D721Med (cell line): ENCODE data around the gene TPTE2.
"Not testable (repeated sequence)": the region's sequence is repeated elsewhere in the genome, so short reads cannot be mapped to it uniquely, and the experiment has no call there.

Source experiments
- DNase-seq: peaks from one replicate; pipeline ENCODE4 v3.0.0; 2011; ENCODE audit warnings: low spot score; ENCODE audit not compliant: insufficient read length
- FAIRE-seq: peaks from 2 replicates; lab custom pipeline; 2011; peaks lifted over from hg19 to GRCh38; lab: Jason Lieb, UNC
- TF ChIP-seq, protein P1 (sequence below): IDR thresholded peaks from 2 replicates; pipeline ENCODE4 v1.5.1; 2012; ENCODE audit warnings: mild to moderate bottlenecking, control low read depth; ENCODE audit not compliant: insufficient read depth; ENCODE audit errors: missing control alignments

Gene TPTE2

DNA sequence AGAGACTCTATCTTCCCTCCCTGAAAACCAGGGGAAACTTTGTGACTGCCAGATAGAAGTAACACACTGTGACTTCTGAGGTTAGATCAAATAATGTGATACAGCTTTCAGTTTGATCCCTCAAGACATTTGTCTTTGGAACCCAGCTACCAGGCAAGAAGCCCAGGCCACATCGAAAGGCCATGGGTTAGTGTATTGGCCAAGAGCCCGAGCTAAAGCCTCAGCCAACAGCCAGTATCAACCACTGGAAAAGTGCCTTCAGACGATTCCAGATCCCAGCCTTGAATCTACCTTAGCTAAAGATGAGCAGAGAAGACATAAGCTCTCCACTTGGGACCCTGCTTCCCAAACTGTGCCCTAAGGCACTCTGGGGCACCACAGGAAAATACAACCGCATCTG is 10.9 kb upstream of the TPTE2 start:
- no peak for FAIRE-seq

DNA sequence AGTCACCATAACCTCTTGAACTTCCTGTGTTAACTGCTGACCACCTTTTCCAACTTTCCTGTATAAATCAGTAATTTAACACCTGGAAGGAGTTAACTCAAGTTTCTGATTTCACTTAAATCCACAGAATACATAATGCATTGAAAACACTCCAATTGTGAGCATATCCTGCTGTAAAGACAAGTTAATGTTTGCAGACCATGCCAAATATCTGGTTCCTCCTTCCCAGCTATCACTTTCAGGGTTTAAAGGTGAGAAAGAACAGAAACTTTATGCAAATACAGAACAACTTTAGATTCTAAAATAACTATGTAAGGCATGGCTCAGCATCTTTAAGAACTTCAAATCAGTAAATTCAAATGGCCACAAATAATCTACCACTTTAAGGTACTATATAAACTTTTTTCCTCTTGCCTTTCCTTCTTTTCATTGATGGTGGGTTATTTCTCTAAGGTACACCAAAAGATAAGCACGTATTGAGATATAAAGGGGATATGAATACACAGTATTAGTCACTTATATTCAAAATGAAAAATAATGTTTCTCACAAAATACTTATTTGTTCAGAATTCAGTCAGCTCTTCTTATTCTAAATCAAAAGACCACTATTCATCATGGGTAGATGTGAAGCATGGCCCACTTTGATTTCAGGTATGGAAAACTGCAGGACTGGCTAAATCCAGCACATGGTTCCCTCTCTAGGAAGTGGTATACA is 6.6 kb upstream of the TPTE2 start:
- TF ChIP-seq, protein P1, sequence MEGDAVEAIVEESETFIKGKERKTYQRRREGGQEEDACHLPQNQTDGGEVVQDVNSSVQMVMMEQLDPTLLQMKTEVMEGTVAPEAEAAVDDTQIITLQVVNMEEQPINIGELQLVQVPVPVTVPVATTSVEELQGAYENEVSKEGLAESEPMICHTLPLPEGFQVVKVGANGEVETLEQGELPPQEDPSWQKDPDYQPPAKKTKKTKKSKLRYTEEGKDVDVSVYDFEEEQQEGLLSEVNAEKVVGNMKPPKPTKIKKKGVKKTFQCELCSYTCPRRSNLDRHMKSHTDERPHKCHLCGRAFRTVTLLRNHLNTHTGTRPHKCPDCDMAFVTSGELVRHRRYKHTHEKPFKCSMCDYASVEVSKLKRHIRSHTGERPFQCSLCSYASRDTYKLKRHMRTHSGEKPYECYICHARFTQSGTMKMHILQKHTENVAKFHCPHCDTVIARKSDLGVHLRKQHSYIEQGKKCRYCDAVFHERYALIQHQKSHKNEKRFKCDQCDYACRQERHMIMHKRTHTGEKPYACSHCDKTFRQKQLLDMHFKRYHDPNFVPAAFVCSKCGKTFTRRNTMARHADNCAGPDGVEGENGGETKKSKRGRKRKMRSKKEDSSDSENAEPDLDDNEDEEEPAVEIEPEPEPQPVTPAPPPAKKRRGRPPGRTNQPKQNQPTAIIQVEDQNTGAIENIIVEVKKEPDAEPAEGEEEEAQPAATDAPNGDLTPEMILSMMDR: no peak
- FAIRE-seq (no peak), DNase-seq (no peak)

More for the DNA sequence above, 10.9 kb upstream of the TPTE2 start:
- no peak for DNase-seq
- TF ChIP-seq, protein P1: no peak

DNA sequence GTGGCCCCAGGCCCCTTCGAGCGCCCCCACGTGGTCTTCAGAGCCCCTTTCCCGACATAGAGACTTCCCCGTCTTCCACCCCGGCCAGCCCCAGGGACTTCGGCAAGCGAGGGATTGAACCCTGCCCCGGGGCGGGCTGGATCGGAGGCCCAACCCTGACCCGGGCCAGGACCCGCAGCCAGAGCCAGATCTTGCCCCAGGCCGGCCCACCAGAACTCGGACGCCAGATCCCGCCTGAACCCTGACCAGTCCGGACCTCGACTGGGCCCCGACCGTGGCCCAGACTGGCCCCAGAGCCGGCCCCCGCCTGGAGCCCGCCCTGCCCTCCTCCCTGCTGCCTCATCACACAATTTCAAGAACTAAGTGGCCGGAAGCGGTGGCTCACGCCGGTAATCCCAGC is 253 bp upstream of the TPTE2 start:
- TF ChIP-seq, protein P1: no peak
- no peak for DNase-seq
- no peak for FAIRE-seq

DNA sequence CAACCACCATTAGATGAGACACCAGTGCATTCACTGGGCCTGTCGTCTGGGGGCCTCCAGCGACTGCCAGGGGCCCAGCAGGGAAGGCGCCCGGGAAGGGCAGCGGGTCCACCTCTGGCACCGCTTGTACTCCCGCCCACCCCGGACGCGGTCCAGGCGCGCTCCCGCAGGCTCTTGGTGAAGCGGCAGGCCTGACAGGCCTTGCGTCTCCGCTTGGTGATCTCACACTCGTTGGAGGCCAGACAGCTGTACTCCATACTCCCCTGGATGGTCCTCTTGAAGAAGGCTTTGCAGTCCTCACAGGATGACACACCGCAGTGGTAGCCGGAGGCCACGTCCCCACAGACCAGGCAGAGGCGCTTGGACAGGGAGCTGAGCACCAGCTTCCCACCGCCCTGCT is 660 bp downstream of the TPTE2 start:
- DNase-seq, FAIRE-seq: not testable (repeated sequence)

DNA sequence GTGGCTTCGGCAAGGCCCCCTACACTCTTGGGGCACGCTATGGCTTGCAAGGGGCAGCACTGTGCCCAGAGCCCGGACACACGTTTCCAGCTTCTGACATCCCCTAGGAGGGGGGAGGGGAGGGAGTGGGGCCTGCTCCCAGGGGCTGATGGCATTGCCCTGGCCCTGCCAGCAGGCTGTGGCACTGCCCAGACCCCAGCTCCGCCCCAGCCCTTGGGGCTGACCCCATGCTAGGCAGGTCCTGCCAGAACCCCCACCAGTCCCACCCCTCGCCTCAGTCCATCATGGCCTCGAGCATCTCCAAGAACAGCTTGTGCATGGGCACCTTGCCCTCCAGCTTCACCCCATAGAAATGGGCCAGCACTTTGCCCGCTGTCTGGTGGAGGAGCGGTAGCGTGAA is 1.6 kb downstream of the TPTE2 start:
- not testable (repeated sequence) for FAIRE-seq, DNase-seq

DNA sequence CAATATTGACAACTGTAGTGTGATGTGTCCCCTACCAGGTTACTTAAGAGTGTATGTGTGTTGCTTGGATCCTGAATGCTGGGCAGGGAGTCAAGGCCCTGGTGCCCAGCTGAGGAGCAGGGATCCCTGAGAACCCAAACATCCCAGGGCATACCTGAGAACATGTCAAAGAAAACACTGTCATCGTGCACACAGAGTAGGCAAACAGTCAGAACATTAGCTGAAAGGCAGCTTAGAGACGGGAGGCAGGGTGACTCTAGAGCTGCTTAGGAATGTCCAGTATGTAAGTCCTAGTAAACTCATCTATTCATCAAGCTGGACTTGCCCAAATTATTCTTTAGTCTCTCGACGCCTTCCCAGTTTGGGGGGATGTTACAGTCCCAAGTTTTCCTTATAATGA is 4.0 kb downstream of the TPTE2 start:
- not testable (repeated sequence) for FAIRE-seq, DNase-seq

DNA sequence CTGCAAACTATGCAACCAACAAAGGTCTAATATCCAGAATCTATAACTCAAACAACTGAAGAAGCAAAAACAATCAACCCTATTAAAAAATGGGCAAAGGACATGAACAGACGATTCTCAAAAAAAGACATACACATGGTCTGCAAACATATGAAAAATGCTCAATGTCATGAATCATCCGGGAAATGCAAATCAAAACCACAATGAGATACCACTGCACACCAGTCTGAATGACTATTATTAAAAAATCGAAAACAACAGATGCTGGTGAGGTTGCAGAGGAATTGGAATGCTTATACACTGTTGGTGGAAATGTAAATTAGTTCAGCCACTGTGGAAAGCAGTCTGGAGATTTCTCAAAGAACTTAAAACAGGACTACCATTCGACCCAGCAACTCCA is 12.1 kb downstream of the TPTE2 start:
- FAIRE-seq, DNase-seq: not testable (repeated sequence)

DNA sequence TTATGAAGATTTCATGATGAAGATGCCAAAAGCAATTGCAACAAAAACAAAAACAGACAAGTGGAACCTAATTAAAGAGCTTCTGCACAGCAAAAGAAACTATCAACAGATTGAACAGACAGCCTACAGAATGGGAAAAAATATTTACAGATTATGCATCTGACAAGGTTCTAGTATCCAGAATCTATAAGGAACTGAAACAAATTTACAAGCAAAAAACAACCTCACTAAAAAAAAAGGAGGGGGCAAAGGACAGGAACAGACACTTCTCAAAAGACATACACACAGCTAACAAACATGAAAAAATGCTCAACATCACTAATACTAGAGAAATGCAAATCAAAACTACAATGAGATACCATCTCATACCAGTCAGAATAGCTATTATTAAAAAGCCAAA is 35.7 kb downstream of the TPTE2 start:
- FAIRE-seq, DNase-seq: not testable (repeated sequence)

DNA sequence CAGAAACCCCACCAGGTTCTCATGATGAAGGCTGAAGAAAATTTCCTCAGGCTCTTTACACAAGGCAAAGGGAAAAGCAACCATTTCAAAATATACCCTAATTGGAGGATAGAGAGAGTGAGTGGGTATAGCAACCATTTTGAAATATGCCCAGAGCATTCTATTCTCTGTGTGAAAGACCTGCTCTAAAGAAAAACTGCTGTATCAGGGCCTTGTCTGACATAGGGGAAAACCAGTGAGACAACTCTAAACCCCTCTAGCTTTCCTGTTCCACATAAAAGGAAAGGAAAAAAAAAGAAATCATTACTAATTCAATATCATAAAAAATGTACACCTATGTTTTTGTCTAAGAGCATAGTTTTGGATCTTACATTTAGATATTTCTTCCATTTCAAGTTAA is 42.3 kb downstream of the TPTE2 start:
- DNase-seq (no peak), FAIRE-seq (no peak)
- TF ChIP-seq, protein P1: no peak

DNA sequence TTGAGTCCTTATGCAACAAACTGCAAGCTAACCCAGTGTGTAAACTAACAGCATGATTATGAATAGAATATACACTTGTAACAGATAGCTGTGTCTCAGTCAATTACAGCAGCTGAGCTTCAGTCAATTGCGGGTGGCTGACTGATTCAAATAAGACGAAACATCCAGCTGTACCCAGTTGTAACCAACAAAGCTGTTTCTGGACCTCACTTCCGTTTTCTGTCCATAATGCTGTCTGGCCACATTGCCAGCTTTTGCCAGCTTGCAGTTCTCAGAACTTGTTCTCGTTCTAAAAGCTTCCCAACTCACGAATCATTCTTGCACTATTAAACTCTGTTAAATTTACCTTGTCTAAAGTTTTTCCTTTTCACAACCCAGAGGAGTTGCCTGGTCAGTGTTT is 53.7 kb downstream of the TPTE2 start:
- FAIRE-seq, DNase-seq: not testable (repeated sequence)

DNA sequence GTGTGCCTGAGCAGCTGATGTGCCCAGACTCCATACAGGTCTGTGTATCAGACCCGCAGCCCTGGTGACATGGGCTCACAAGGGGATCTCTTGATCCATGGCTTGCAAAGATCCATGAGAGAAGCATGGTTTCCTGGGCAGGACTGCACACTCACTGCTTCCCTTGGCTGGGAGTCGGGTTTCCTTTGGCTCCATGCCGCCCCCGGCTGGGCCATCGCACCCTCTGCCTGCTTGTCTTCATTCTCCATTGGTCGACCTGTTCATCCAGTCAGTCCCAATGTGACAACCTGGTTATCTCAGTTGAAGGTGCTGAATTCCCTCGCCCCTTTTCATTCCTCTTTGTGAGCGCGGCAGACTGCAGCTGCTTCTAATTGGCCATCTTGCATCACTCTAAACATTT is 101.2 kb downstream of the TPTE2 start:
- not testable (repeated sequence) for DNase-seq, FAIRE-seq
